ENCODE results near the gene SLC22A14.
"Not testable (repeated sequence)": the region's sequence is repeated elsewhere in the genome, so short reads cannot be mapped to it uniquely, and the experiment has no call there.

The SLC22A14 gene

GRCh38 chr3:38271553-38271952 is 10.5 kb upstream of the SLC22A14 start:
- DNase-seq (ENCODE audit: low read depth): no peak

- DNase-seq (ENCODE audit: low read depth): no peak
These were observed 7.0 kb upstream of the SLC22A14 start for GRCh38 chr3:38274864-38275649.

- DNase-seq (ENCODE audit: low read depth): no peak
These were observed 6.4 kb upstream of the SLC22A14 start for GRCh38 chr3:38275658-38276057.

GRCh38 chr3:38276081-38276916 is 5.8 kb upstream of the SLC22A14 start:
- no peak for DNase-seq (ENCODE audit: low read depth)

- no peak for DNase-seq (ENCODE audit: low read depth)
These were observed 5.0 kb upstream of the SLC22A14 start for GRCh38 chr3:38276917-38277630.

GRCh38 chr3:38278841-38279240 is 3.3 kb upstream of the SLC22A14 start:
- DNase-seq (ENCODE audit: low read depth): no peak

GRCh38 chr3:38283810-38284755 is 2.0 kb downstream of the SLC22A14 start:
- DNase-seq (ENCODE audit: low read depth): no peak

- DNase-seq (ENCODE audit: low read depth): no peak
These were observed 2.7 kb downstream of the SLC22A14 start for GRCh38 chr3:38284756-38285150.

- DNase-seq (ENCODE audit: low read depth): not testable (repeated sequence)
These were observed 7.5 kb downstream of the SLC22A14 start for GRCh38 chr3:38289286-38290217.

GRCh38 chr3:38297053-38297452 is 15.0 kb downstream of the SLC22A14 start:
- DNase-seq (ENCODE audit: low read depth): not testable (repeated sequence)

GRCh38 chr3:38297537-38297936 is 15.4 kb downstream of the SLC22A14 start:
- DNase-seq (ENCODE audit: low read depth): no peak

GRCh38 chr3:38297947-38298711 is 16.0 kb downstream of the SLC22A14 start:
- DNase-seq (ENCODE audit: low read depth): no peak

GRCh38 chr3:38306941-38307340 is 24.8 kb downstream of the SLC22A14 start:
- no peak for DNase-seq (ENCODE audit: low read depth)

GRCh38 chr3:38307599-38307998 is 25.5 kb downstream of the SLC22A14 start:
- DNase-seq (ENCODE audit: low read depth): no peak

GRCh38 chr3:38308456-38308855 is 26.4 kb downstream of the SLC22A14 start:
- DNase-seq (ENCODE audit: low read depth): no peak

- DNase-seq (ENCODE audit: low read depth): no peak
These were observed 29.4 kb downstream of the SLC22A14 start for GRCh38 chr3:38311476-38311875.

GRCh38 chr3:38311941-38312340 is 29.8 kb downstream of the SLC22A14 start:
- no peak for DNase-seq (ENCODE audit: low read depth)

- DNase-seq (ENCODE audit: low read depth): no peak
These were observed 30.3 kb downstream of the SLC22A14 start for GRCh38 chr3:38312356-38312755.

- no peak for DNase-seq (ENCODE audit: low read depth)
These were observed 31.2 kb downstream of the SLC22A14 start for GRCh38 chr3:38313263-38313662.

- DNase-seq (ENCODE audit: low read depth): no peak
These were observed 31.6 kb downstream of the SLC22A14 start for GRCh38 chr3:38313695-38314094.

Measured in activated T-cell treated with anti-CD3 and anti-CD28 coated beads for 48 hours (primary cell).